Stimulated activated CD8-positive, alpha-beta memory T cell treated with anti-CD3 and anti-CD28 coated beads, Interleukin-15, amount 100 ng/mL, for 48 hours (primary cell): ENCODE results near the gene ELOVL6.
A peak's percentile ranks its signal among the peaks of the same experiment; 100 is the strongest.
"Not testable (repeated sequence)": the region's sequence is repeated elsewhere in the genome, so short reads cannot be mapped to it uniquely, and the experiment has no call there.

ENCODE experiments used
- DNase-seq, 2 donors: peaks; one replicate each; pipeline ENCODE4 v3.0.0-alpha.2; 2020; ENCODE audit warnings: low read depth in 2 of 2

Gene ELOVL6

GRCh38 chr4:110128029-110128428, 70.4 kb downstream of the ELOVL6 start:
- no peak for DNase-seq

GRCh38 chr4:110124711-110125110, 73.7 kb downstream of the ELOVL6 start:
- no peak for DNase-seq

GRCh38 chr4:110122201-110122600, 76.2 kb downstream of the ELOVL6 start:
- no peak for DNase-seq

GRCh38 chr4:110120506-110120905, 77.9 kb downstream of the ELOVL6 start:
- DNase-seq: no peak

GRCh38 chr4:110119880-110120279, 78.5 kb downstream of the ELOVL6 start:
- no peak for DNase-seq

- DNase-seq: no peak
Observed at GRCh38 chr4:110119337-110119736, 79.1 kb downstream of the ELOVL6 start.

GRCh38 chr4:110112056-110112455, 86.4 kb downstream of the ELOVL6 start:
- DNase-seq: no peak

- no peak for DNase-seq
Observed at GRCh38 chr4:110109455-110109854, 89.0 kb downstream of the ELOVL6 start.

- no peak for DNase-seq
Observed at GRCh38 chr4:110108960-110109359, 89.5 kb downstream of the ELOVL6 start.

GRCh38 chr4:110108422-110108821, 90.0 kb downstream of the ELOVL6 start:
- no peak for DNase-seq

GRCh38 chr4:110107866-110108265, 90.5 kb downstream of the ELOVL6 start:
- DNase-seq: no peak

GRCh38 chr4:110106931-110107296, 91.5 kb downstream of the ELOVL6 start:
- no peak for DNase-seq

- no peak for DNase-seq
Observed at GRCh38 chr4:110104661-110105060, 93.8 kb downstream of the ELOVL6 start.

GRCh38 chr4:110099638-110100037, 98.8 kb downstream of the ELOVL6 start:
- no peak for DNase-seq

GRCh38 chr4:110096405-110096804, 102.0 kb downstream of the ELOVL6 start:
- no peak for DNase-seq

GRCh38 chr4:110092646-110093045, 105.8 kb downstream of the ELOVL6 start:
- no peak for DNase-seq

GRCh38 chr4:110091434-110092140, 106.8 kb downstream of the ELOVL6 start:
- DNase-seq: no peak

GRCh38 chr4:110088670-110089069, 109.7 kb downstream of the ELOVL6 start:
- peak; percentile 5 to 25 for DNase-seq

GRCh38 chr4:110087070-110087708, 111.2 kb downstream of the ELOVL6 start:
- no peak for DNase-seq

- DNase-seq: no peak
Observed at GRCh38 chr4:110085131-110085530, 113.3 kb downstream of the ELOVL6 start.

GRCh38 chr4:110084154-110084553, 114.3 kb downstream of the ELOVL6 start:
- DNase-seq: no peak

GRCh38 chr4:110078148-110078547, 120.3 kb downstream of the ELOVL6 start:
- DNase-seq: not testable (repeated sequence)

GRCh38 chr4:110076828-110077227, 121.6 kb downstream of the ELOVL6 start:
- not testable (repeated sequence) for DNase-seq

GRCh38 chr4:110075891-110076290, 122.5 kb downstream of the ELOVL6 start:
- DNase-seq: no peak
